Liver (tissue), 9 donors: ENCODE measurements around the gene NAA30. TPM values are rescaled to one million over a fixed set of nuclear protein-coding genes. Genes with fewer than 3 reads are reported as not detected.
A peak's percentile ranks its signal among the peaks of the same experiment; 100 is the strongest.

ENCODE experiments used
- DNase-seq: peaks from one replicate; pipeline ENCODE4 v3.0.0-alpha.2; 2017; ENCODE audit warnings: low spot score
- H3K27ac ChIP-seq, 2 donors: one replicate each; pipeline ENCODE4 v1.7.0; 2013; ENCODE audit warnings: inconsistent platforms in 2 of 2, low read length in 2 of 2, control low read depth in 1 of 2, low read depth in 1 of 2, mild to moderate bottlenecking in 1 of 2
- H3K27me3 ChIP-seq, 4 donors: one replicate each; pipeline versions ENCODE4 v1.6.1 to v1.7.0; 2013; ENCODE audit warnings: low read length in 3 of 4, inconsistent platforms in 1 of 4, mild to moderate bottlenecking in 1 of 4, moderate library complexity in 1 of 4; ENCODE audit not compliant: control insufficient read depth in 4 of 4, insufficient read depth in 4 of 4
- H3K36me3 ChIP-seq, 4 donors: one replicate each; pipeline versions ENCODE4 v1.6.1 to v1.7.0; 2013; ENCODE audit warnings: low read length in 3 of 4, mild to moderate bottlenecking in 3 of 4, low read depth in 1 of 4, moderate library complexity in 1 of 4; ENCODE audit not compliant: control insufficient read depth in 4 of 4, insufficient read depth in 3 of 4
- H3K4me1 ChIP-seq, 4 donors: one replicate each; pipeline versions ENCODE4 v1.6.1 to v1.7.0; 2013; ENCODE audit warnings: low read length in 3 of 4, mild to moderate bottlenecking in 3 of 4, moderate library complexity in 1 of 4; ENCODE audit not compliant: control insufficient read depth in 4 of 4, insufficient read depth in 4 of 4
- H3K4me3 ChIP-seq, 3 donors: one replicate each; pipeline versions ENCODE4 v1.6.1 to v1.7.0; 2013; ENCODE audit warnings: low read length in 3 of 3, control low read depth in 1 of 3, low read depth in 1 of 3, mild to moderate bottlenecking in 1 of 3
- H3K9ac ChIP-seq, 2 donors: one replicate each; pipeline ENCODE4 v1.7.0; 2013; ENCODE audit warnings: low read length in 2 of 2, mild to moderate bottlenecking in 2 of 2, moderate library complexity in 2 of 2, control low read depth in 1 of 2, low read depth in 1 of 2
- H3K9me3 ChIP-seq, 4 donors: one replicate each; pipeline versions ENCODE4 v1.6.1 to v1.7.0; 2013; ENCODE audit warnings: low read length in 3 of 4; ENCODE audit not compliant: control insufficient read depth in 4 of 4
- CTCF ChIP-seq: fragments of 150-350 bp; IDR thresholded peaks from 2 replicates; pipeline ENCODE4 v1.5.1; 2017; ENCODE audit warnings: improper control_type of control experiment, low read depth, low read length; ENCODE audit not compliant: missing input control
- FOXA1 ChIP-seq: IDR thresholded peaks from 2 replicates; pipeline ENCODE4 v1.6.1; 2016; ENCODE audit warnings: antibody characterized with exemption
- GABPA ChIP-seq, 2 donors: IDR thresholded peaks in 1 of 2; conservative IDR thresholded peaks in 1 of 2; 2 replicates each; pipeline ENCODE4 v1.6.1; 2016; ENCODE audit warnings: antibody characterized with exemption in 2 of 2, mild to moderate bottlenecking in 1 of 2, moderate library complexity in 1 of 2
- HNF4A ChIP-seq, 2 donors: conservative IDR thresholded peaks; 2 replicates each; pipeline ENCODE4 v1.6.1; 2016; ENCODE audit warnings: antibody characterized with exemption in 2 of 2, mild to moderate bottlenecking in 2 of 2
- HNF4G ChIP-seq: IDR thresholded peaks from 2 replicates; pipeline ENCODE4 v1.6.1; 2016; ENCODE audit warnings: antibody characterized with exemption
- RAD21 ChIP-seq, 2 donors: IDR thresholded peaks; 2 replicates each; pipeline ENCODE4 v1.6.1; 2016; ENCODE audit warnings: antibody characterized with exemption in 2 of 2, mild to moderate bottlenecking in 2 of 2
- REST ChIP-seq: IDR thresholded peaks from 2 replicates; pipeline ENCODE4 v1.6.1; 2016; ENCODE audit warnings: antibody characterized with exemption, mild to moderate bottlenecking
- RXRA ChIP-seq, 2 donors: IDR thresholded peaks; 2 replicates each; pipeline ENCODE4 v1.6.1; 2017 to 2018; ENCODE audit warnings: antibody characterized with exemption in 2 of 2, mild to moderate bottlenecking in 1 of 2
- SP1 ChIP-seq: IDR thresholded peaks from 2 replicates; pipeline ENCODE4 v1.6.1; 2018; ENCODE audit warnings: antibody characterized with exemption, mild to moderate bottlenecking
- TAF1 ChIP-seq: conservative IDR thresholded peaks from 2 replicates; pipeline ENCODE4 v1.6.1; 2016; ENCODE audit warnings: antibody characterized with exemption, mild to moderate bottlenecking
- YY1 ChIP-seq: IDR thresholded peaks from 2 replicates; pipeline ENCODE4 v1.6.1; 2016; ENCODE audit warnings: antibody characterized with exemption, mild to moderate bottlenecking
- WGBS: extraction: QIAGEN DNeasy Blood & Tissue Kit; methylation state at CpG from one replicate; pipeline ENCODE4 v1.1.7; 2013; 5-methylcytosine and 5-hydroxymethylcytosine counted together
- polyA plus RNA-seq, 2 donors: library from polyadenylated mRNA; stranded (reverse) in 1 of 2; unstranded in 1 of 2; fragments of 200-250 nt in 1 of 2; fragments of >200 nt in 1 of 2; fragmentation: Nextera tagmentation in 1 of 2; extraction: Ambion mirVana in 1 of 2; gene quantifications; one replicate each; pipeline versions ENCODE4 v1.2.1 to v1.2.3, GENCODE V29; 2013 to 2015
- total RNA-seq, 2 donors: library from RNA; depleted of rRNA; stranded (reverse); fragments of >200 nt; gene quantifications; one replicate each; pipeline ENCODE4 v1.2.3, GENCODE V29; 2014
- TF ChIP-seq, protein P1 (sequence below): IDR thresholded peaks from 2 replicates; pipeline ENCODE4 v1.6.1; 2016; ENCODE audit warnings: antibody characterized with exemption
- TF ChIP-seq, protein P2 (sequence below): IDR thresholded peaks from 2 replicates; pipeline ENCODE4 v1.6.1; 2016; ENCODE audit warnings: antibody characterized with exemption
- donor health status: healthy.
- donor health status: healthy.
- donor health status: healthy.
- donor health status: healthy.
- donor health status: healthy.

Gene NAA30
- total and polyA plus RNA-seq, 4 donors, result 5.8 to 19.1 (median 8.2) TPM

- peaks cover 5 to 19% (median 13%) of the 10 kb centered on the region in 4 donors for H3K4me1 ChIP-seq
- H3K27me3 ChIP-seq, result no peaks in the 10 kb centered on the region
- peaks cover 0 to 12% (median 6%) of the 10 kb centered on the region in 4 donors for H3K36me3 ChIP-seq
- H3K4me3 ChIP-seq, result no peak overlapping the region
- TF ChIP-seq, protein P1, sequence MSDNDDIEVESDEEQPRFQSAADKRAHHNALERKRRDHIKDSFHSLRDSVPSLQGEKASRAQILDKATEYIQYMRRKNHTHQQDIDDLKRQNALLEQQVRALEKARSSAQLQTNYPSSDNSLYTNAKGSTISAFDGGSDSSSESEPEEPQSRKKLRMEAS, result no peak
- TF ChIP-seq RAD21 (IDR thresholded peaks at IDR 0.05), result no peak
- no peak for TF ChIP-seq YY1
- TF ChIP-seq TAF1, result no peak
- no peak for TF ChIP-seq RXRA (IDR thresholded peaks at IDR 0.05)
- TF ChIP-seq CTCF, result no peak
- H3K9me3 ChIP-seq, result no peaks in the 10 kb centered on the region
- DNase-seq, result no peak
- peak overlapping the region in 1 of 2 donors; percentile 72 for H3K27ac ChIP-seq
- H3K9ac ChIP-seq, result no peak overlapping the region
- WGBS, result 86% methylated on average over 4 of the region's 4 CpGs
Measured at GRCh38 chr14:57400556-57401494, 10.4 kb downstream of the NAA30 start.

DNA sequence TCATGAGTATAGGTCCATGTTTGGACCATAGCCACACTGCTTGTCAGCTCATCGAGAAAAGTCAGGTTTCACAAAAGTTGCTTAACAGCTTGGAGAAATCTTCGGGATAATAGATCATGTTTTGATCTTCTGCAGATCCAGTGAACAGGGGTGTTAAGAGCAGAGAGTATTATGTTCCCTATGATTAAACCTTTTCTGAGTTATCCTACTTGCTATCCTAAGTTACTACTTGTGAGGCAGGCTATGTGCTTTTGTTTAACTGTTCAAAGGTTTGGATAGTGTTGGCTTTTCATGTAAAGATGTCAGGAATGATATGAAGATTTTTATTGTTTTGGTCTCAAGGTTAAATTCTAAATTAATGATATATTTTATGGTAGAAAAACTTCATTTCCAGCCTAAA lies 11.1 kb downstream of the NAA30 start:
- H3K4me1 ChIP-seq, result peaks cover 2 to 19% (median 13%) of the 10 kb centered on the region in 4 donors
- peaks cover 0 to 12% (median 6%) of the 10 kb centered on the region in 4 donors for H3K36me3 ChIP-seq
- no peak overlapping the region for H3K9ac ChIP-seq
- 35% methylated on average over 2 of the region's 2 CpGs for WGBS
- no peak overlapping the region for H3K4me3 ChIP-seq
- peak overlapping the region in 1 of 2 donors; percentile 72 for H3K27ac ChIP-seq
- no peak for TF ChIP-seq HNF4A (conservative IDR thresholded peaks at IDR 0.05)
- no peak for TF ChIP-seq SP1
- TF ChIP-seq GABPA (IDR thresholded peaks at IDR 0.05 in 1 of 2, conservative IDR thresholded peaks at IDR 0.05 in 1 of 2), result no peak
- no peak for TF ChIP-seq FOXA1
- TF ChIP-seq REST, result no peak
- TF ChIP-seq CTCF, result no peak
- TF ChIP-seq, protein P2, sequence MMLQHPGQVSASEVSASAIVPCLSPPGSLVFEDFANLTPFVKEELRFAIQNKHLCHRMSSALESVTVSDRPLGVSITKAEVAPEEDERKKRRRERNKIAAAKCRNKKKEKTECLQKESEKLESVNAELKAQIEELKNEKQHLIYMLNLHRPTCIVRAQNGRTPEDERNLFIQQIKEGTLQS, result no peak
- no peak for TF ChIP-seq HNF4G
- H3K27me3 ChIP-seq, result no peaks in the 10 kb centered on the region
- no peak for DNase-seq
- no peaks in the 10 kb centered on the region for H3K9me3 ChIP-seq
